Heart right ventricle (tissue), 16 donors: ENCODE measurements around the gene GDPD5. TPM values are rescaled to one million over a fixed set of nuclear protein-coding genes. Genes with fewer than 3 reads are reported as not detected.

Experiments
- ATAC-seq, 8 donors: fragments of 200-7000 bp; cut with Tn5 transposase; one replicate each; pipeline ENCODE4 v1.9.1; 2020; ENCODE audit warnings: mild to moderate bottlenecking in 8 of 8, moderate library complexity in 8 of 8, moderate number of reproducible peaks in 1 of 8
- DNase-seq, 2 donors: peaks; one replicate each; pipeline ENCODE4 v3.0.0-alpha.2; 2020
- H3K27ac ChIP-seq, 10 donors: fragments of 200-600 bp; sonication (generic) in 2 of 10; one replicate each; pipeline versions ENCODE4 v1.5.0 to v1.8.0; 2020 to 2022; ENCODE audit warnings: mild to moderate bottlenecking in 3 of 10
- H3K27me3 ChIP-seq, 7 donors: fragments of 200-600 bp; one replicate each; pipeline ENCODE4 v1.8.0; 2021 to 2022; ENCODE audit warnings: mild to moderate bottlenecking in 2 of 7
- H3K36me3 ChIP-seq, 9 donors: fragments of 200-600 bp; sonication (generic) in 1 of 9; one replicate each; pipeline versions ENCODE4 v1.5.0 to v1.8.0; 2020 to 2022; ENCODE audit warnings: mild to moderate bottlenecking in 2 of 9
- H3K4me1 ChIP-seq, 9 donors: fragments of 200-600 bp; sonication (generic) in 1 of 9; one replicate each; pipeline versions ENCODE4 v1.5.0 to v1.8.0; 2020 to 2022; ENCODE audit warnings: mild to moderate bottlenecking in 4 of 9
- H3K4me3 ChIP-seq, 10 donors: fragments of 200-600 bp; sonication (generic) in 2 of 10; one replicate each; pipeline versions ENCODE4 v1.5.0 to v1.8.0; 2020 to 2022; ENCODE audit warnings: mild to moderate bottlenecking in 7 of 10, moderate library complexity in 2 of 10
- H3K9me3 ChIP-seq, 11 donors: fragments of 200-600 bp in 10 of 11; sonication (generic) in 2 of 11; one replicate each; pipeline versions ENCODE4 v1.5.0 to v1.8.0; 2013 to 2022; ENCODE audit warnings: mild to moderate bottlenecking in 2 of 11, control low read depth in 1 of 11, moderate library complexity in 1 of 11
- WGBS, 2 donors: extraction: QIAGEN DNeasy Blood & Tissue Kit; methylation state at CpG; one replicate each; pipeline ENCODE4 v1.1.7; 2013; ENCODE audit warnings: inconsistent platforms in 1 of 2; 5-methylcytosine and 5-hydroxymethylcytosine counted together
- intact Hi-C, 10 donors: fragments of 100-400 bp; cut with DNase I; formaldehyde crosslinking; loops; one replicate each; pipeline versions ENCODE4 v1.11.1 to v1.14.2; 2022
- polyA plus RNA-seq, 2 donors: library from polyadenylated mRNA; stranded (reverse); fragments of 200-250 nt; gene quantifications; one replicate each; pipeline ENCODE4 v1.2.3, GENCODE V29; 2013
- total RNA-seq, 10 donors: library from RNA; stranded (reverse); fragmentation: NEBNext Ultra II Directional in 3 of 10; extraction: Animal tissue kit (Norgen Biotek cat#: 25700) in 3 of 10; gene quantifications; one replicate each; pipeline versions ENCODE4 v1.2.1 to v1.2.4, GENCODE V29; 2021 to 2023
- TF ChIP-seq, protein P1 (sequence below), 9 donors: fragments of 200-600 bp; sonication (generic) in 2 of 9; IDR thresholded peaks; one replicate each; pipeline versions ENCODE4 v1.5.0 to v1.8.0; 2021 to 2022; ENCODE audit warnings: antibody characterized with exemption in 9 of 9, mild to moderate bottlenecking in 5 of 9, moderate library complexity in 1 of 9
- donor health status: Arrhythmogenic right ventricular cardiomyopathy.
- donor health status: ischemic (EF 13 %, LVEDD 7.1; RV severe dilation, severe dysfunction).
- donor health status: healthy with polysubstance abuse.
- donor health status: DM: no; HTN: yes; CAD: no.
- donor health status: DM: no; HTN: no; CAD: no.
- donor health status: ischemic (EF 25% LVEDD 6.9; RV normal size, moderate dysfunction).
- donor health status: ischemic (EF 25% LVEDD 5.7; RV mildly dilated, moderate dysfunction).
- donor health status: healthy.
- donor health status: DM: yes; HTN: yes; CAD: no.
- donor health status: Ischemic cardiomyopathy.
- donor health status: ischemic (EF 35%, LVEDD 5.7; RV mildly dilated, moderate dysfunction).
- donor health status: nonischemic (EF 11% LVEDD 7.7; RV severe dilation, severe dysfunction).
- donor health status: DM: yes; HTN: yes; CAD: no.
- donor health status: PGD.
- donor health status: ischemic (EF 29% LVEDD 5.4; RV normal size, mild dysfunction).
- donor health status: nonischemic (EF 23%, LVEDD 6.1; RV moderate dilation, normal function).

The GDPD5 gene
- total and polyA plus RNA-seq, 12 donors: 3.3 to 10.3 (median 4.1) TPM

DNA sequence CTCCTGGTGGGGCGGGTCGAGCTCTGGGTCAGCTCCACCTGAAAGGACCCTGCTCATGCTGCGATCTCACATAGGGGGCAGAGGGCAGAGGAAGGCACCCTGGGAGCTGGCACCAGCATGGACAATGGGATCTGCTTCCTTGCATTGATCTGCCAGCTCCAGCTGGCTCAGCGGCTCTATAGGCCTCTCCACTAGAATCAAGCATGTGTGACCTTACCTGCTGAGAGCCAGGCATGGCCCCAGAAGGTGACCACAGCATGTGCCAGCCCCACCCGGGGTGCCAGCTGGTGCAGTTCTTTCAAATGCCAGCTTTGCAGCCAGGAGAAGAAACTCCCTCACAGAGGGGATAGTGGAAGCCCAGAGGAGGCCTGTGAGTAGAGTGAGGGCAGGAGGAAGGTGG lies 70.8 kb downstream of the GDPD5 start:
- ATAC-seq (no peak), DNase-seq (no peak)
- Histone ChIP-seq H3K4me1 (no peaks in the 10 kb centered on the region), H3K4me3 (no peak overlapping the region), H3K27ac (no peak overlapping the region), H3K9me3 (no peaks in the 10 kb centered on the region), H3K27me3 (peaks cover 0 to 6% (median 0%) of the 10 kb centered on the region in 7 donors), H3K36me3 (no peaks in the 10 kb centered on the region)
- TF ChIP-seq, protein P1, sequence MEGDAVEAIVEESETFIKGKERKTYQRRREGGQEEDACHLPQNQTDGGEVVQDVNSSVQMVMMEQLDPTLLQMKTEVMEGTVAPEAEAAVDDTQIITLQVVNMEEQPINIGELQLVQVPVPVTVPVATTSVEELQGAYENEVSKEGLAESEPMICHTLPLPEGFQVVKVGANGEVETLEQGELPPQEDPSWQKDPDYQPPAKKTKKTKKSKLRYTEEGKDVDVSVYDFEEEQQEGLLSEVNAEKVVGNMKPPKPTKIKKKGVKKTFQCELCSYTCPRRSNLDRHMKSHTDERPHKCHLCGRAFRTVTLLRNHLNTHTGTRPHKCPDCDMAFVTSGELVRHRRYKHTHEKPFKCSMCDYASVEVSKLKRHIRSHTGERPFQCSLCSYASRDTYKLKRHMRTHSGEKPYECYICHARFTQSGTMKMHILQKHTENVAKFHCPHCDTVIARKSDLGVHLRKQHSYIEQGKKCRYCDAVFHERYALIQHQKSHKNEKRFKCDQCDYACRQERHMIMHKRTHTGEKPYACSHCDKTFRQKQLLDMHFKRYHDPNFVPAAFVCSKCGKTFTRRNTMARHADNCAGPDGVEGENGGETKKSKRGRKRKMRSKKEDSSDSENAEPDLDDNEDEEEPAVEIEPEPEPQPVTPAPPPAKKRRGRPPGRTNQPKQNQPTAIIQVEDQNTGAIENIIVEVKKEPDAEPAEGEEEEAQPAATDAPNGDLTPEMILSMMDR (IDR thresholded peaks at IDR 0.05): no peak
- intact Hi-C loops: no loop called here
- WGBS, 2 donors: 86 to 89% methylated on average over 5 of the region's 5 CpGs

DNA sequence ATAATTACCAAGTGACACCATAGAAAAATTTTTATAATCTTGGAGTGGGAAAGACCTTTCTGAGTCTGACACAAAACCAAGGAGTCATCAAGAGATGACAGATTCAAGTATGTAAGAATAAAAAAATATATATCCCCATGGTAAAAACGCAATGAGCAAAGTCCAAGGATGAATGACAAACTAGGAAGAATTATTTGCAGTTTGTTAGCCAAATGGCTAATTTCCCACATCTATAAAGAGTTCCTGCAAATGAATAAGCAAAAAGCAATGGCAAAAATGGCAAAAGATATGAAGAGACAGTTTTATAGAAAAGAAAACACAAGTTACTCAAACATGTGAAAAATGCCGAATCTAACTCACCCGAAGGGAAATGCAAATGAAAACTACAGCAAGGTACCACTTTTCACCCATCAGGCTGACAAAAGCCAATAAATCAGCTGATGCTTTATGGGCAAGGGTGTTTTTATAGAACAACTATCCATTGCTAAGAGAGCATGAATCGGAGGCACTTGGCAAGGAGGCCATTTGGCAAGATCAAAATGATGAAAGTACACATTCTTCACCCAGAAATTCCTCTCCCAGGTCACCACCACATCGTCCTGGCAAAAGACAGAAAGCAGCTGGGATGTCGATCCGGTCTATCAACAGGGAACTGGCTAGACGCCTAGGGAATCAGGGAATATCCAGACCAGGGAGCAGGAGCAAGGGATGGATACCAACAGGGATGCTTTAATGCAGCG lies 71.7 kb downstream of the GDPD5 start:
- no peaks in the 10 kb centered on the region for H3K9me3 ChIP-seq
- no peak overlapping the region for H3K27ac ChIP-seq
- 72 to 78% methylated on average over 9 of the region's 9 CpGs for WGBS, 2 donors
- H3K4me1 ChIP-seq: no peaks in the 10 kb centered on the region
- H3K36me3 ChIP-seq: no peaks in the 10 kb centered on the region
- intact Hi-C loops: no loop called here
- H3K27me3 ChIP-seq: peaks cover 0 to 6% (median 0%) of the 10 kb centered on the region in 7 donors
- no peak overlapping the region for H3K4me3 ChIP-seq
- ATAC-seq (no peak), DNase-seq (no peak)
- TF ChIP-seq, protein P1 (IDR thresholded peaks at IDR 0.05): no peak

DNA sequence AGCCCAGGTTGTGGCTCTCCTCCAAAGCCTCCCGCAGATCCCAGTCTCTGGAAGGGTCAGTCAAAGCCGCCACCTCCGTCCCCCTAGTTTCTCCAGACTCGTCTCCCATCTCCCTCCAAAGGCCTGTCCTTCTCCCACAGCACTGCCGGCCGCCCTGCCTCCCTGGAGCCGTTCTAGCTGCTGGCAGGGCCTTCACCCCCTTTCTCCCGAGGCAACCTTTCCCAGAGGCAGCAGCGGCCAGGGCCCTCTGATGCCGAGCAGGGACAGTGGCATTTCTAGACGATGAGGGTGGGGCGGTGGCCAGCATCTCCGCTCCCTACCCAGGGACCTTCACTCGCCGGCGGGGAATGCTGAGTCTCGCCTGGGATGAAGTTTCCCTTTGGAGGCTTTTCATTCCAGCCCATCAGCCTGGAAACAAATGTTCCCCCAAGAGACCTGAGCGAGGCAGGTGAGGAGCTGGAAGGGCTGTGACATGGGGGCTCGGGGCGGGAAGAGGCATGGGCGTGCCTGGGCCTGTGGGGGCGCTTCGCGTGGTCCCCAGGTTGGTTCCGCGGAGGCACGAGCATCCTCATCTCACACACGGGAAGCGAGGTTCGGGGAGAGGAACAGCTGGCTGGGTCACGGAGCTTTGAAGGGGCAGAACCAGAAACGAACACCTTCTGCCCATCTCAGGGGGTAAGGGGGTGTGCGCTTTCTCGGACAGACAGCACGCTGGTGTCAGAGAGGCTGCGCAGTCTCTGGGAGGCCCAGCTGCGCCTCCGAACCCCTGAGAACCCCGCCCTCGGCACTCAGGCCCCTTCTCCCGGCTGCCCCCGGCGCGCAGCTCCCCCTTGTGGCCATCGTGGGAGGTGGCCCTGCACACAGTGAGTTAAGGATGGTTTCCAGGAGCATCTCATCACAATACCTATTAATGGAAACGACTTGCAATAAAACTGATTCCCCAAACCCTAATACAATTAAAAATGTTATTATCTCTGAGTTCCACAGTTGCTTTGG lies 74.6 kb downstream of the GDPD5 start:
- Histone ChIP-seq H3K4me1 (no peaks in the 10 kb centered on the region), H3K4me3 (no peak overlapping the region), H3K36me3 (no peaks in the 10 kb centered on the region), H3K27me3 (peaks cover 0 to 6% (median 0%) of the 10 kb centered on the region in 7 donors), H3K9me3 (no peaks in the 10 kb centered on the region), H3K27ac (no peak overlapping the region)
- TF ChIP-seq, protein P1 (IDR thresholded peaks at IDR 0.05): peak in 8 of 9 donors; percentile 12 to 58 (median 42)
- WGBS, 2 donors: 64 to 67% methylated on average over 44 to 46 of the region's 46 CpGs
- intact Hi-C loops: no loop called here
- DNase-seq (no peak), ATAC-seq (peak in 1 of 8 donors; percentile 10)

DNA sequence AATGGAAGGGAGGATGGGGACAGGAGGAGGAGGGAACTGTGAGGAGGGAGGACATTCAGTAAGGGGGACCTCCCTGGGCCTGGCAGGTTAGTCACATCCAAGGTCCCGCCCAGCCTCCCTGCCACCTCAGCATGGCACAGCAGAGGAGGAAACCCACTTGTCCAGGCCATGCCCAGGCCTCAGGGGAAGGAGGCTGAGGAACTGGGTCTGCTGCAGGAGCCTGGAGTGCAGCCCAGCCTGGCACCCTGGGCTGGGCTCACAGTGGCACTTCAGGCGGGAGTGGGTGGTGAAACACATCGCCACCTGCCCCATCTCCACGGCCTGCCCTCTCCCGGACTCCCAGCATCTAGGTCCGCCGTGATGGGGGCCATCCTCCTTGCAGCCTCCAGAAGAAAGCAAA lies 75.5 kb downstream of the GDPD5 start:
- Histone ChIP-seq H3K27me3 (peaks cover 0 to 6% (median 0%) of the 10 kb centered on the region in 7 donors), H3K9me3 (no peaks in the 10 kb centered on the region), H3K4me1 (no peaks in the 10 kb centered on the region), H3K36me3 (no peaks in the 10 kb centered on the region), H3K27ac (no peak overlapping the region), H3K4me3 (no peak overlapping the region)
- DNase-seq (no peak), ATAC-seq (no peak)
- intact Hi-C loops: no loop called here
- WGBS, 2 donors: 86 to 94% methylated on average over 7 of the region's 7 CpGs
- TF ChIP-seq, protein P1 (IDR thresholded peaks at IDR 0.05): no peak
